Prostate gland (tissue), 2 donors: ENCODE data around the gene AP3D1. TPM values are rescaled to one million over a fixed set of nuclear protein-coding genes. Genes with fewer than 3 reads are reported as not detected.

Experiments
- DNase-seq: peaks from one replicate; pipeline ENCODE4 v3.0.0-alpha.2; 2019; ENCODE audit warnings: low spot score
- H3K27ac ChIP-seq, 2 donors: fragments of 200-600 bp; sonication (generic); 2 replicates each; pipeline ENCODE4 v1.5.1; 2017 to 2019
- H3K27me3 ChIP-seq: fragments of 200-600 bp; sonication (generic); replicated peaks from 2 replicates; pipeline ENCODE4 v1.5.1; 2019; ENCODE audit not compliant: insufficient read depth
- H3K36me3 ChIP-seq, 2 donors: fragments of 200-600 bp; sonication (generic); 1 replicate in 1 of 2; 2 replicates in 1 of 2; pipeline versions ENCODE4 v1.5.1 to v1.8.1; 2017 to 2019
- H3K4me1 ChIP-seq: fragments of 200-600 bp; sonication (generic); replicated peaks from 2 replicates; pipeline ENCODE4 v1.5.1; 2019
- H3K4me3 ChIP-seq, 2 donors: fragments of 200-600 bp; sonication (generic); 2 replicates each; pipeline ENCODE4 v1.5.1; 2017 to 2019
- H3K9me3 ChIP-seq: fragments of 200-600 bp; sonication (generic); 2 replicates; pipeline ENCODE4 v1.5.1; 2017
- POLR2A ChIP-seq: fragments of 450-650 bp; IDR thresholded peaks from one replicate; pipeline ENCODE4 v1.6.1; 2016; ENCODE audit warnings: antibody characterized with exemption, mild to moderate bottlenecking
- POLR2AphosphoS5 ChIP-seq: sonication (generic); formaldehyde crosslinking; IDR thresholded peaks from one replicate; pipeline ENCODE4 v1.6.1; 2017; ENCODE audit warnings: antibody characterized with exemption
- WGBS: methylation state at CpG from one replicate; pipeline ENCODE4 v1.1.5; 2018; 5-methylcytosine and 5-hydroxymethylcytosine counted together
- intact Hi-C: fragments of 100-400 bp; cut with DNase I; formaldehyde crosslinking; loops from one replicate; pipeline ENCODE4 v1.14.2; 2022
- total RNA-seq, 2 donors: library from RNA; depleted of rRNA; stranded (reverse); fragments of >200 nt; gene quantifications; one replicate each; pipeline ENCODE4 v1.1.0, GENCODE V29; 2016
- TF ChIP-seq, protein P1 (sequence below), 4 experiments: fragments of 200-600 bp in 2 of 4; fragments of 450-650 bp in 2 of 4; sonication (generic) in 2 of 4; IDR thresholded peaks; 1 replicate in 3 of 4; 2 replicates in 1 of 4; pipeline ENCODE4 v1.5.1; 2016 to 2019; ENCODE audit warnings: antibody characterized with exemption in 4 of 4, mild to moderate bottlenecking in 2 of 4, moderate library complexity in 2 of 4

The AP3D1 gene
- total RNA-seq, 2 donors from 2014 or later, result 115 to 178 TPM

DNA sequence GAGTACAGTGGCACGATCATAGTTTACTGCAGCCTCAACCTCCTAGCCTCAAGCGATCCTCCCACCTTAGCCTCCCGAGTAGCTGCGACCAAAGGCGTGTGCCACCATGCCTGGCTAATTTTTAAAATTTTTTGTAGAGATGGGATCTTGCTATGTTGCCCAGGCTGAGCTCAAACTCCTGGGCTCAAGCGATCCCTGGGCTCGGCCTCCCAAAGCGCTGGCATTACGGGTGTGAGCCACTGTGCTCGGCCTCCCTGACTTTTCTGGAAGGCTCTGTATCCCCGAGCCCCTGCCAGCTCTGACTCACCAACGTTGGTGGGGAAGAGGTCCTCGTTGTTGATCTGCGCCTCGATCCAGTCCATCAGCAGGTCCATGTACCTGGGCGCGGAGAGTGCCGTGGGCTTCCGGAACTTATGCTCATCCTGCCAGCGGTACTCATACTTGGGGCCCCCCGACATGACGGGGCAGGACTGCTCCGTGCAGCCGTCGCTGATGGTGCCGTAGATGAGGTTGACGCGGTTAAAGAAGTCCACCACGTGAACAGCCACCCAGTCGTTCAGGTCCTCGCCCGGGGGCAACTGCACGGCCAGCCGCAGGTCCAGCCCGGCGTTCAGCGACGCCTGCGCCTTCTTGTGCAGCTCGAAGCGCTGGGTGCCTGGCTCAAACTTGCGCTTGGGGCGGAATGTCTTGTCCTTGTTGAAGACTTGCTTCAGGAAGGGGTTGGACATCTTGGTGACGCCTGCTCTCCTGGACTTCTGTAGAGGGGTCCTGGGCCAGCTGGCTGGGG is 73.3 kb downstream of the AP3D1 start:
- Histone ChIP-seq H3K27me3 (no peaks in the 10 kb centered on the region), H3K4me3 (no peak overlapping the region), H3K4me1 (no peaks in the 10 kb centered on the region), H3K27ac (no peak overlapping the region), H3K36me3 (peaks cover under 1 to 30% of the 10 kb centered on the region in 2 donors), H3K9me3 (no peaks in the 10 kb centered on the region)
- no peak for DNase-seq
- TF ChIP-seq, protein P1, sequence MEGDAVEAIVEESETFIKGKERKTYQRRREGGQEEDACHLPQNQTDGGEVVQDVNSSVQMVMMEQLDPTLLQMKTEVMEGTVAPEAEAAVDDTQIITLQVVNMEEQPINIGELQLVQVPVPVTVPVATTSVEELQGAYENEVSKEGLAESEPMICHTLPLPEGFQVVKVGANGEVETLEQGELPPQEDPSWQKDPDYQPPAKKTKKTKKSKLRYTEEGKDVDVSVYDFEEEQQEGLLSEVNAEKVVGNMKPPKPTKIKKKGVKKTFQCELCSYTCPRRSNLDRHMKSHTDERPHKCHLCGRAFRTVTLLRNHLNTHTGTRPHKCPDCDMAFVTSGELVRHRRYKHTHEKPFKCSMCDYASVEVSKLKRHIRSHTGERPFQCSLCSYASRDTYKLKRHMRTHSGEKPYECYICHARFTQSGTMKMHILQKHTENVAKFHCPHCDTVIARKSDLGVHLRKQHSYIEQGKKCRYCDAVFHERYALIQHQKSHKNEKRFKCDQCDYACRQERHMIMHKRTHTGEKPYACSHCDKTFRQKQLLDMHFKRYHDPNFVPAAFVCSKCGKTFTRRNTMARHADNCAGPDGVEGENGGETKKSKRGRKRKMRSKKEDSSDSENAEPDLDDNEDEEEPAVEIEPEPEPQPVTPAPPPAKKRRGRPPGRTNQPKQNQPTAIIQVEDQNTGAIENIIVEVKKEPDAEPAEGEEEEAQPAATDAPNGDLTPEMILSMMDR (IDR thresholded peaks at IDR 0.05), result no peak
- TF ChIP-seq POLR2AphosphoS5, result no peak
- no peak for TF ChIP-seq POLR2A
- intact Hi-C loops, result no loop called here
- WGBS, result 94% methylated on average over 44 of the region's 44 CpGs

DNA sequence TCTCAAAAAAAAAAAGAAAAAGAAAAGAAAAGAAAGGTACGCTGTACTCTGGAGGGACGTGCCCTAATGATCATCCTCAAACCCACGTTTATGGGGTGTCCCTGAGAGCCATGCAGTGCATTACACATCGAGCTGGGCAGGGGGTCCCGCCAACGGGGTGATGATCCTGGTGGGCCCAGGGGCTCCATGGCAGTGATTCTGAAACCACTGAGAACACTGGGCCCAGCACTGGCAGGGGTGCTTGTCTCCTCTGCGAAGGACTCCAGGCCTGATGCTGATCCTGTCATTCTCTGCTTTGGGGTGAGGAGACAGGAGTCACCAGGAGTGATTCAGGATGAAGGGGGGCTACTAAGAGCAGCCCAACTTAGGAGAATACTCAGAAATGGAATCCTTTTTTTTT is 74.0 kb downstream of the AP3D1 start:
- intact Hi-C loops, result no loop called here
- Histone ChIP-seq H3K27me3 (no peaks in the 10 kb centered on the region), H3K9me3 (no peaks in the 10 kb centered on the region), H3K4me1 (no peaks in the 10 kb centered on the region), H3K36me3 (peaks cover 4 to 30% of the 10 kb centered on the region in 2 donors), H3K27ac (no peak overlapping the region), H3K4me3 (no peak overlapping the region)
- no peak for DNase-seq
- WGBS, result 96% methylated on average over 7 of the region's 7 CpGs
- TF ChIP-seq, protein P1 (IDR thresholded peaks at IDR 0.05), result no peak
- TF ChIP-seq POLR2AphosphoS5, result no peak
- no peak for TF ChIP-seq POLR2A

DNA sequence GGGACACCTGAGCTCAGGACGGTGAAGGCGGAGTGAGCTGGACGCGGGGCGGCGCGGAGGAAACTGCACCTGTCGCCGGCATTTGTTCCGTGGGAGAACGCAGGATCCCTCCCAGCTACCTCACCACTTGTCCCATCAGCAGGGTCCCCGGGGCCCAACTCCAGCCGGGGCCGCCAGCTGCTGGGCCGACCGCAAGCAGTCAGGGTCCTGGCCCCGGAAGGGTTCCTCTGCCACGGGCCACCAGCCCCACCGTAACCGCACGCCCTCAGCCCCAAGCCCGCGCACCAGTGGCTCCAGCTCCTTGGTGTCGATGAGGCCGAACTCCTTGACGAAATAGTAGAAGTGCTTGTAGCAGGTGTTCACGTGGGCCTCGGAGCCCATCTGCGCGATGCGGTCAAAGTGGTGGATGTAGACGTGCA is 74.8 kb downstream of the AP3D1 start:
- peaks cover 4 to 35% of the 10 kb centered on the region in 2 donors for H3K36me3 ChIP-seq
- 96% methylated on average over 32 of the region's 32 CpGs for WGBS

DNA sequence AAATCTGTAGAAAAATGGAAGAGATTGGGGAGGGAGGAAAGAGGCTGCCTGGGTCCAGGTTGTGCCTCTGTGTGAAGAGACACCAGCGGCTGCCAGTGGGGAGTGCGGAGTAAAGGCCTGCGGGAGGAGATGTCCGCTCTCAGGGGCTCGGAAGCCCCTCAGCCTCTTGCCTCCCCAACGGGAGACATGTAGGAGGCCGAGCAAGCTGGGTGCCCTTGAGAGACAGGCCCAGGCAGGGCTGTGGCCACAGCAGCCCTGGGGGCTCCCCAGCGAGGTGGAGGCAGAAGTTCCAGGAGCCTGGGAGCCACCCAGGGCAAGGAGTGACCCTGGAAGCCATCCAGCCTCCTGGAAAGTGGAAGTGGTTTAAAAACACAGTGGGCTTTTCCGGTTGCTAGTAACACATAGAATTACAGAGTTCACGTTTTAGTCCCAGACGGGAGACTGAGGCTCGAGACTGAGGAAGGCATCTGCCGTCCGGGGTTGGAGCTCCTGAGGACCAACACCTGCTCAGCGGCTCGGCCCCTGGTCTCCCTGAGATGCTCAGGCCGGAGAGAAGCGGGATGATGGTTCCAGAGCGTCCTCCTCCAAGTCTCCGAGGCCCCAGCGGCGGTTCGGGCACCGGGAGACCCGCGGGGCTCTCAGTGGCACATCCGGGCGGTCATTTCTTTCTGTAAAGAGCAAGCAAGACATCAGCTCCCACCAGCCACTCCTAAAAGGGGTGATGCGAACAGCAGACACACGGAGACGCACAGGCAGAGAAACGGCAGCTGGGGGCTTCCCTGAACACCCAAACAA is 78.4 kb downstream of the AP3D1 start:
- Histone ChIP-seq H3K27ac (no peak overlapping the region), H3K4me3 (no peak overlapping the region), H3K4me1 (no peaks in the 10 kb centered on the region), H3K36me3 (peaks cover 4 to 30% of the 10 kb centered on the region in 2 donors), H3K9me3 (no peaks in the 10 kb centered on the region), H3K27me3 (no peaks in the 10 kb centered on the region)
- no peak for DNase-seq
- intact Hi-C loops, result no loop called here
- TF ChIP-seq, protein P1 (IDR thresholded peaks at IDR 0.05), result no peak
- 90% methylated on average over 32 of the region's 32 CpGs for WGBS

More for the DNA sequence above, 74.8 kb downstream of the AP3D1 start:
- intact Hi-C loops, result no loop called here
- H3K27me3 ChIP-seq, result no peaks in the 10 kb centered on the region
- H3K27ac ChIP-seq, result no peak overlapping the region
- no peak overlapping the region for H3K4me3 ChIP-seq
- H3K4me1 ChIP-seq, result no peaks in the 10 kb centered on the region
- TF ChIP-seq, protein P1 (IDR thresholded peaks at IDR 0.05), result no peak
- TF ChIP-seq POLR2A, result no peak
- TF ChIP-seq POLR2AphosphoS5, result no peak
- no peak for DNase-seq
- H3K9me3 ChIP-seq, result no peaks in the 10 kb centered on the region
